HUES48 (cell line): ENCODE results near the gene NPEPL1.

Source experiments
- H3K27ac ChIP-seq: one replicate; pipeline ENCODE4 v1.7.0; 2013; ENCODE audit warnings: low read depth, low read length, inconsistent platforms
- H3K27me3 ChIP-seq: 2 replicates; pipeline ENCODE4 v1.6.1; 2013; ENCODE audit warnings: mild to moderate bottlenecking, low read length; ENCODE audit not compliant: control insufficient read depth, insufficient read depth
- H3K36me3 ChIP-seq: 2 replicates; pipeline ENCODE4 v1.6.1; 2013; ENCODE audit warnings: low read length; ENCODE audit not compliant: control insufficient read depth, insufficient read depth
- H3K4me1 ChIP-seq: 2 replicates; pipeline ENCODE4 v1.6.1; 2013; ENCODE audit warnings: mild to moderate bottlenecking, low read length; ENCODE audit not compliant: control insufficient read depth, insufficient read depth
- H3K4me3 ChIP-seq: 2 replicates; pipeline ENCODE4 v1.5.1; 2013; ENCODE audit warnings: mild to moderate bottlenecking, low read depth, low read length
- H3K9ac ChIP-seq: 2 replicates; pipeline ENCODE4 v1.6.1; 2013; ENCODE audit warnings: mild to moderate bottlenecking, low read depth, low read length, moderate library complexity
- H3K9me3 ChIP-seq: 2 replicates; pipeline ENCODE4 v1.6.1; 2013; ENCODE audit warnings: low read length; ENCODE audit not compliant: control insufficient read depth, insufficient read depth

NPEPL1 gene

DNA sequence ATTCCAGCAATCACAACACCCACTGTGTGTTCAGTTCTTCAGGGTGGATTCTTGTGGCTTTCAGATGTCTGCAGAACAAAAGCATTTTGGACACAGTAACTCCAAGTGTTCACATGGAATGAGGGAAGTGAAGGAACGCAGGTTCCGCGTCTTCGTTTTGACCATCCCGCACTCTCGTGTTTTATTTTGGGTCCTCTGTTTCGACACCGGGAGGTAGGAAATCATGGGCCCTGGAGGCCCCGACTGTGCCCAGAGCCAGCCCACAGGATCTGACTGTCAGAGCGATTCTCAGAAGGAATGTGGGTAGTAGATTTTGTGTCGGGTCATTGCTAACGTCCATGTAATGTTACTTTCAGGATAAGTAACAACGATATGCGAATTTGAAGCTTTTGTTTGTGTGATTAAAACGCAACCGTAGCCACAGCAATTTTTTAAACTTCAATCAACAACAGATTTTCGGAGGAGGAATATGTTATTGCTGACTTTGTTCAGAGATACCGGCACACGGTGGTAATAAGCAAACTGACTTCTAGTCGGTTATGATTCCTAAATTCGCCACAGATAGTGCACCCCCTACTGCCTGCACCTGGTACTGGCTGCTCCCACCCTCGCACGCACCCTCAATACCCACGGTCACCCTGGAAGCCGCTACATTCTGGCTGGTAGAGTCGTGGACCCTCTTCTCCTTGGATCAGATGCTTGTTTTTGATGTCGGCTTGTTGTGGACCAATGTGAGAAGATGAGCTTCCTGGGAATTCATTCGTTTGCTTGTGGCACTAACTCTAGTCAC lies 10.5 kb downstream of the NPEPL1 start:
- Histone ChIP-seq H3K4me3 (no peak overlapping the region), H3K9me3 (0 out of 2 replicates have a peak, but pooled peaks cover 4% of the 10 kb centered on the region), H3K27ac (no peak overlapping the region), H3K36me3 (peaks cover 54% of the 10 kb centered on the region), H3K27me3 (no peaks in the 10 kb centered on the region), H3K9ac (no peak overlapping the region), H3K4me1 (no peaks in the 10 kb centered on the region)

GRCh38 chr20:58703765-58704371 lies 11.3 kb downstream of the NPEPL1 start:
- Histone ChIP-seq H3K4me3 (no peak overlapping the region), H3K9me3 (0 out of 2 replicates have a peak, but pooled peaks cover 4% of the 10 kb centered on the region), H3K9ac (no peak overlapping the region), H3K27ac (no peak overlapping the region), H3K4me1 (no peaks in the 10 kb centered on the region), H3K36me3 (peaks cover 52% of the 10 kb centered on the region), H3K27me3 (no peaks in the 10 kb centered on the region)

DNA sequence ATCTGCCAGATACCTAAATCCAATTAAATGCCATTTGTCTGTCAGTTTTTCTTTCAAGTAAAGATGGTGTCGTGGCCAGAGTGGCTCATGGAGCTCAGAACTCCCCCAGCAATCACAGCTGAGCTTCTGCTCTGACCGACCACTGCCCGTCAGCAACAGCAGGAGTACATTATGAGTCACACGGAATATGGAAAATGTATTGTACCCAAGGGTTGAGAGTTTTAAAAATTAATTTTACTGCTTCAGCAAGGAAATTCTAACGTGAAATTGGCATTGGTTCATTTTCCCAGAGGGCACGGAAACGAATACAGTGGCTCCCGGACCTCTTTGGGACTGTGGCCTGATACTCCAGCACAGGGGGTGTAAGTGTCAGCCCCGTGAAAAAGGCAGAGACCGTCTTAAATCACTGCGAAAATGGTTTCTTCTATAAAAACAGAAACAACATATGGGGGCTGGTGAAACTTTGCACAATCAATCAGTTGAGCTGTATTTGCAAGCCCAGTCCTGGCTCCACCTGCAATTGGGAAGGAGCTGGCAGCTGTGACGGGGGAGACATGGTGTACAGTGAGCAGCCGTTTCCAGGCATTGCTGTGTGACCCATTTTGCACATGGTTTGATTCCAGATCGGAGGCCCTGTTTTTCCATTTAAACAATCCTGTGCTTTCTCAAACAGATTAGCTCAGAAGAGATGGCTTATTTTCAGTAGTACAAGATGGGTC lies 12.8 kb downstream of the NPEPL1 start:
- Histone ChIP-seq H3K9ac (no peak overlapping the region), H3K27me3 (no peaks in the 10 kb centered on the region), H3K36me3 (peaks cover 37% of the 10 kb centered on the region), H3K4me3 (no peak overlapping the region), H3K27ac (no peak overlapping the region), H3K4me1 (no peaks in the 10 kb centered on the region), H3K9me3 (0 out of 2 replicates have a peak, but pooled peaks cover 4% of the 10 kb centered on the region)

- Histone ChIP-seq H3K9me3 (0 out of 2 replicates have a peak, but pooled peaks cover 4% of the 10 kb centered on the region), H3K4me1 (no peaks in the 10 kb centered on the region), H3K27ac (no peak overlapping the region), H3K9ac (no peak overlapping the region), H3K4me3 (no peak overlapping the region), H3K27me3 (no peaks in the 10 kb centered on the region), H3K36me3 (peaks cover 32% of the 10 kb centered on the region)
Observed at GRCh38 chr20:58706150-58706892, 13.7 kb downstream of the NPEPL1 start.

DNA sequence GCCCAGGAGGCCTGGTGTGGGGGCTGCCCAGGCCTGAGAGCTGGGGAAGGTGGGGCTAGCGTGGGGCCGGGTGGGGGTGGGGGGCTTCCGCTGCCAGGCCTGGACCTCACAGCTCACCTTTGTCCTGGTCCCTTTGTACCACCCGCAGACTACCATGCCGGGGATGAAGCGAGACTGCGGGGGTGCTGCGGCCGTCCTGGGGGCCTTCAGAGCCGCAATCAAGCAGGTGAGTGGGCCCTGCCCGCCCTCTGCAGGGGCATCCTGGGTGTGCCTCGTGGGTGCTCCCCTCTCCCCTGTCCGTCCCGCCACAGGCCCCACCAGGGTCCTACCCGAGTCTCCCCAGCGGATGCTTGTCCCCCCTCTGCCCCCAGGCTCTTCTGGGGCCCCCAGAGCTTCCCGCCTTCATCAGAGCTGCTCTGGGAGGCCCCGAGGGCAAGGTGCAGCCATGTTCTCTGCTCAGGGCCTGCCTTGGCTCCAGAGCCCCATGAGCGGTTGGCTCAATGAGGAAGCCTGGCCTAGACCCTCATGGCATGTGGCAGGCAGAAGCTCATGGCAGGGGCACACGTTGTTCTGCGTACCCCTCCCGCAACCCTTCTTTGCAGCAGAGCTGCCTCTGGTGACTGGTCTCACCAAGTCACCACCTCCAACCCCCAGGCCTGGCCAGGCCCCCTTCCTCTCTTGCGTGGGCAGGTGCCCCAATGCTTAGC lies 14.5 kb downstream of the NPEPL1 start:
- no peaks in the 10 kb centered on the region for H3K27me3 ChIP-seq
- H3K27ac ChIP-seq, result no peak overlapping the region
- no peaks in the 10 kb centered on the region for H3K4me1 ChIP-seq
- no peak overlapping the region for H3K4me3 ChIP-seq
- no peak overlapping the region for H3K9ac ChIP-seq
- H3K9me3 ChIP-seq, result 0 out of 2 replicates have a peak, but pooled peaks cover 4% of the 10 kb centered on the region
- peaks cover 27% of the 10 kb centered on the region for H3K36me3 ChIP-seq

DNA sequence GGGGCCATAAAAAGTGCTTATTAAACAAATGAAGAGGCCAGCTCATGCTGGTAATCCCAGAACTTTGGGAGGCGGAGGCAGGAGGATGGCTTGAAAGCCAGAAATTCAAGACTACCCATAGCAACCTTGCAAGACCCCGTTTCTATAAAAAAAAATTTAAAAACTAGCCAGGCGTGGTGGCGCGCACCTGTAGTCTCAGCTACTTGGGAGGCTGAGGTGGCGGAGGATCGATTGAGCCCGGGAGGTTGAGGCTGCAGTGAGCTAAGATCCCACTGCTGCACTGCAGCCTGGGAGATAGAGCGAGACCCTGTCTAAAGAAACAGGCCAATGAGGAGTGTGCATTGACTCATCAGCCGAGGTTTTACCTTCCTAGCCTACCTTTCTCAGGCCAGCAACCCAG lies 15.2 kb downstream of the NPEPL1 start:
- no peaks in the 10 kb centered on the region for H3K4me1 ChIP-seq
- H3K27me3 ChIP-seq, result no peaks in the 10 kb centered on the region
- H3K9ac ChIP-seq, result no peak overlapping the region
- H3K4me3 ChIP-seq, result no peak overlapping the region
- peaks cover 20% of the 10 kb centered on the region for H3K36me3 ChIP-seq
- 0 out of 2 replicates have a peak, but pooled peaks cover 4% of the 10 kb centered on the region for H3K9me3 ChIP-seq
- no peak overlapping the region for H3K27ac ChIP-seq

- no peak overlapping the region for H3K27ac ChIP-seq
Observed at GRCh38 chr20:58708246-58708931, 15.8 kb downstream of the NPEPL1 start.

DNA sequence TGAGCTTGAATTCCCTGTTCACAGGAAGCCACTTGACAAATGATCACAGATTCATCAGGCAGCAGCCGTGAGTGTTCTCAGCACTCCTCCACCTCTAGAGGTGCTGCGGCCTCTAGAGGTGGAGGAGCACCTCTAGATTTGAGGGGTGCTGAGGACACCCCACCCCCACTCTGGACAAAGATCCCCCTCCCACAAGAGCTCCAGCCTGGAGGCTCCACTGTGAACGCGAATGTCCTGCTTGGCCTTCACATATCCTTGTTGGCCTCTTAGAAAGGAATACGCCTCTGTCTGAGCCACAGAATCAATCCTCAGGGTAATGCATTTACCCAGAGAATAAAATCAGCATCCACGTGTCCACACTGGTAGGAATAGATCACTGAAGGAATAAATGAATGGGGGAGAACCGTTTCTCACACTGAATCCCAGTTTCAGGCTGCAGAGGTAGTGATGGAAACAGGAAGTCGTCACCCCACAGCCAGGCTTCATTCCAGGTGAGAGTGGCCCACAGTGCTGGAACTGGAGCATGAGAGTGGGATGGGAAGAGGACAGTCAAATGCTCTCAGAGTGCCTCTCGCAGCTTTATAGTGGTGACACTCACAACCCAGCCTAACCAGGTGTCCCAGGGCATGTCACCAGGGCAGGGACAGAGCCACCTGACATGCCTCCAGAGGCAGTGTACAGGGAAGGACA lies 16.6 kb downstream of the NPEPL1 start:
- Histone ChIP-seq H3K27me3 (no peaks in the 10 kb centered on the region), H3K9me3 (0 out of 2 replicates have a peak, but pooled peaks cover 4% of the 10 kb centered on the region), H3K9ac (no peak overlapping the region), H3K27ac (no peak overlapping the region), H3K4me3 (no peak overlapping the region), H3K36me3 (peaks cover 6% of the 10 kb centered on the region), H3K4me1 (no peaks in the 10 kb centered on the region)

More at GRCh38 chr20:58708246-58708931, 15.8 kb downstream of the NPEPL1 start:
- H3K4me1 ChIP-seq, result no peaks in the 10 kb centered on the region
- 0 out of 2 replicates have a peak, but pooled peaks cover 4% of the 10 kb centered on the region for H3K9me3 ChIP-seq
- H3K27me3 ChIP-seq, result no peaks in the 10 kb centered on the region
- H3K36me3 ChIP-seq, result peaks cover 14% of the 10 kb centered on the region
- no peak overlapping the region for H3K9ac ChIP-seq
- no peak overlapping the region for H3K4me3 ChIP-seq

DNA sequence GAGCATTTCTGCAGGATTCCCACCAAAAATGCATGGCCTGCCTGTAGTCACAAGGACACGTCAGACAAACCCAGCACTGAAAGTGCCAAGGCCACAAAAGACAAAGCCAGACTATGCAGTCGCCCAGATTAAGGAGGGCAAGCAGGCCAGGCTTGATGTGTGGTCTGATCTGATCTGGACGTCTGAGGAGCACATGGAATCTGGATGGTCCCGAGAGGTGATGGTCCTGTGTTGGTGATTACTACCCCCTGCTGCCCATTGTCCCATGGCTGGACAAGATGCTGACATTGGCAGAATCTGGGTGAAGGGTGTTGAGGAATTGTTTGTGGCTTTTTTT lies 17.1 kb downstream of the NPEPL1 start:
- no peaks in the 10 kb centered on the region for H3K27me3 ChIP-seq
- no peak overlapping the region for H3K4me3 ChIP-seq
- H3K36me3 ChIP-seq, result peaks cover 1% of the 10 kb centered on the region
- H3K9me3 ChIP-seq, result 0 out of 2 replicates have a peak, but pooled peaks cover under 1% of the 10 kb centered on the region
- H3K27ac ChIP-seq, result no peak overlapping the region
- H3K9ac ChIP-seq, result no peak overlapping the region
- H3K4me1 ChIP-seq, result no peaks in the 10 kb centered on the region
